ENCODE results near the gene ADPRM. TPM values are rescaled to one million over a fixed set of nuclear protein-coding genes. Genes with fewer than 3 reads are reported as not detected.

ADPRM gene
- total RNA-seq, 1 experiment from 2014 or later: 7.9 TPM

DNA sequence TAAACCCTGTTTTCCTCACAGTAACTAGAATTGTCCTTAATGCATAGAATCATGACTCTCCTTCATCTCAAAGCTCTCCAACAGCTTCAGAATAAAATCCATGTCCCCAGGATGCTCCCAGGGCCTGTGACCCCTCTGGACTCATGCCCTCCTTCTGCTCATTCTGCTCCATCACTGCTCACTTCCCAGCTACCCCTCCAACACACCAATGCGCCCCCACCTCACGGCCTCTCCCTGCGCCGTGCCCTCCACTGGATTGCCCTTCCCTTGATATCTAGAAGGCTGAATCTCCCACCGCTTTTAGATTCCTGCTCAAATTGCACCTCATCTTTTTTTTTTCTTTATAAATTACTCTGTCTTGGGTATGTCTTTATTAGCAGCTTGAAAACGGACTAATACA, 45.0 kb downstream of the ADPRM start:
- TF ChIP-seq ZNF274 (IDR thresholded peaks at IDR 0.05; ENCODE audit: low read depth, low read length) (no peak), RAD21 (IDR thresholded peaks at IDR 0.05; ENCODE audit: low read depth) (no peak)
- Histone ChIP-seq H3K4me2 (ENCODE audit: low read length) (no peak overlapping the region), H3K9me2 (ENCODE audit: insufficient read depth) (no peaks in the 10 kb centered on the region), H4K20me1 (ENCODE audit: insufficient read depth) (no peaks in the 10 kb centered on the region), H3K4me1 (ENCODE audit: control insufficient read depth in 1 of 2, insufficient read depth in 2 of 2, low read length in 2 of 2) (no peaks in the 10 kb centered on the region), H3K27me3 (ENCODE audit: insufficient read depth, low read length) (peaks cover 29% of the 10 kb centered on the region), H3K27ac (ENCODE audit: low read depth, low read length) (no peak overlapping the region), H3K79me2 (ENCODE audit: insufficient read depth, low read length) (no peaks in the 10 kb centered on the region), H3K9me3 (ENCODE audit: control insufficient read depth in 1 of 2, insufficient read depth in 1 of 2, low read depth in 1 of 2, low read length in 2 of 2) (no peaks in the 10 kb centered on the region), H2AFZ (ENCODE audit: low read depth, low read length, poor library complexity, severe bottlenecking) (no peak overlapping the region), H3K9ac (ENCODE audit: low read length) (no peak overlapping the region), H3K36me3 (ENCODE audit: control insufficient read depth in 1 of 2, insufficient read depth in 2 of 2, low read length in 2 of 2) (no peaks in the 10 kb centered on the region), H3K4me3 (replicated peaks in 1 of 2; ENCODE audit: low read depth in 1 of 2, low read length in 2 of 2) (no peak overlapping the region)
- no peak for DNase-seq (ENCODE audit: low read depth, low spot score)
- BruUV-seq (replicated peaks): no TSS peak
- ChIA-PET POLR2A (no interaction called here), CTCF (no interaction called here), RAD21 (ENCODE audit: low non-redundant PET in 1 of 2, low total read pairs in 2 of 2, uncharacterized antibody in 2 of 2, unreplicated experiment in 2 of 2) (no interaction called here)
- intact Hi-C loops (cut with micrococcal nuclease): no loop called here
- ATAC-seq: no peak

DNA sequence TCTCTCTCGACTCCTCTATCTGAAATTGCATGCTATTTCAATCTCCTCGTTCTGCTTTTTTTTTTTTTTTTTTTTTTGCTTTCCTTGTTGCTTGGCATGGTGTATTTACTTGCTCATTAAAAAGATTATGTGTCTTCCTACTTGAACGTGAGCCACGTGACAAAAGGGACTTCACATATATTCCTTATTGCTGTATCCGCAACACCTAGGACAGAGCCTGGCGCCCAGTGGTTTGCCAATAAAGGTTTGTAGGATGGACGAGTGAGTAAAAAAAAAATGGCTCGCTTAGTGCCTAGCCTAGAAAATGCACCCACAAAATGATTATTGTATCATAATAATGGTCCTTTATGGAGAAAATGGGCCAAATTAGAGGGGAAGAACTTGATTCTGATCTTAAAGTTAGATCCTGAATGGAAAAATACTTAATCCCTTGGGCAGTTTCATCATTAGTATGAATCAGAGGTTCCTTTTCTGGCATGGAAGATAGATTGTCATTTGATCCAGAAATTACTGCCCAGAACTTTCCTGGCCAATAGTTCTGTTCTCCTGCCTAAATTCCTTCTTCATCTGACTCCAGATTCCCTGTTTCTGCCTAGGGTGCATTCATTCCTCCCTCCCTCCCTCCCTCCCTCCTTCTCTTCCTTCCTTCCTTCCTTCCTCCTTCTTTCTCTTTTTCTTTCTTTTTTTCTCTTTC, 46.1 kb downstream of the ADPRM start:
- RAD21 ChIA-PET (ENCODE audit: low non-redundant PET in 1 of 2, low total read pairs in 2 of 2, uncharacterized antibody in 2 of 2, unreplicated experiment in 2 of 2): no interaction called here
- no peaks in the 10 kb centered on the region for H3K9me3 ChIP-seq (ENCODE audit: control insufficient read depth in 1 of 2, insufficient read depth in 1 of 2, low read depth in 1 of 2, low read length in 2 of 2)
- no peak overlapping the region for H3K4me2 ChIP-seq (ENCODE audit: low read length)
- CTCF ChIA-PET: no interaction called here
- no peak overlapping the region for H3K27ac ChIP-seq (ENCODE audit: low read depth, low read length)
- intact Hi-C loops (cut with micrococcal nuclease): no loop called here
- H3K36me3 ChIP-seq (ENCODE audit: control insufficient read depth in 1 of 2, insufficient read depth in 2 of 2, low read length in 2 of 2): no peaks in the 10 kb centered on the region
- ATAC-seq (no peak), DNase-seq (ENCODE audit: low read depth, low spot score) (no peak)
- POLR2A ChIA-PET: no interaction called here
- no peaks in the 10 kb centered on the region for H3K79me2 ChIP-seq (ENCODE audit: insufficient read depth, low read length)
- BruUV-seq (replicated peaks): no TSS peak
- no peaks in the 10 kb centered on the region for H3K4me1 ChIP-seq (ENCODE audit: control insufficient read depth in 1 of 2, insufficient read depth in 2 of 2, low read length in 2 of 2)
- no peaks in the 10 kb centered on the region for H3K9me2 ChIP-seq (ENCODE audit: insufficient read depth)
- no peaks in the 10 kb centered on the region for H4K20me1 ChIP-seq (ENCODE audit: insufficient read depth)
- no peak overlapping the region for H2AFZ ChIP-seq (ENCODE audit: low read depth, low read length, poor library complexity, severe bottlenecking)
- peaks cover 40% of the 10 kb centered on the region for H3K27me3 ChIP-seq (ENCODE audit: insufficient read depth, low read length)
- H3K4me3 ChIP-seq (replicated peaks in 1 of 2; ENCODE audit: low read depth in 1 of 2, low read length in 2 of 2): no peak overlapping the region
- H3K9ac ChIP-seq (ENCODE audit: low read length): no peak overlapping the region
- TF ChIP-seq, protein P1, sequence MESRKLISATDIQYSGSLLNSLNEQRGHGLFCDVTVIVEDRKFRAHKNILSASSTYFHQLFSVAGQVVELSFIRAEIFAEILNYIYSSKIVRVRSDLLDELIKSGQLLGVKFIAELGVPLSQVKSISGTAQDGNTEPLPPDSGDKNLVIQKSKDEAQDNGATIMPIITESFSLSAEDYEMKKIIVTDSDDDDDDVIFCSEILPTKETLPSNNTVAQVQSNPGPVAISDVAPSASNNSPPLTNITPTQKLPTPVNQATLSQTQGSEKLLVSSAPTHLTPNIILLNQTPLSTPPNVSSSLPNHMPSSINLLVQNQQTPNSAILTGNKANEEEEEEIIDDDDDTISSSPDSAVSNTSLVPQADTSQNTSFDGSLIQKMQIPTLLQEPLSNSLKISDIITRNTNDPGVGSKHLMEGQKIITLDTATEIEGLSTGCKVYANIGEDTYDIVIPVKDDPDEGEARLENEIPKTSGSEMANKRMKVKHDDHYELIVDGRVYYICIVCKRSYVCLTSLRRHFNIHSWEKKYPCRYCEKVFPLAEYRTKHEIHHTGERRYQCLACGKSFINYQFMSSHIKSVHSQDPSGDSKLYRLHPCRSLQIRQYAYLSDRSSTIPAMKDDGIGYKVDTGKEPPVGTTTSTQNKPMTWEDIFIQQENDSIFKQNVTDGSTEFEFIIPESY (IDR thresholded peaks at IDR 0.05; ENCODE audit: extremely low read depth, insufficient replicate concordance, low read length): no peak
- TF ChIP-seq ELF1 (IDR thresholded peaks at IDR 0.05; ENCODE audit: borderline replicate concordance, low read depth) (no peak), EGR1 (IDR thresholded peaks at IDR 0.05; ENCODE audit: low read depth) (no peak), EZH2 (IDR thresholded peaks at IDR 0.05) (no peak), ZFX (IDR thresholded peaks at IDR 0.05) (no peak), POLR2AphosphoS5 (IDR thresholded peaks at IDR 0.05; ENCODE audit: low read depth, low read length) (no peak), CEBPB (IDR thresholded peaks at IDR 0.05; ENCODE audit: low read depth) (no peak), YY1 (IDR thresholded peaks at IDR 0.05; ENCODE audit: extremely low read depth, insufficient replicate concordance, low read depth, low read length) (no peak)
- TF ChIP-seq, protein P2, sequence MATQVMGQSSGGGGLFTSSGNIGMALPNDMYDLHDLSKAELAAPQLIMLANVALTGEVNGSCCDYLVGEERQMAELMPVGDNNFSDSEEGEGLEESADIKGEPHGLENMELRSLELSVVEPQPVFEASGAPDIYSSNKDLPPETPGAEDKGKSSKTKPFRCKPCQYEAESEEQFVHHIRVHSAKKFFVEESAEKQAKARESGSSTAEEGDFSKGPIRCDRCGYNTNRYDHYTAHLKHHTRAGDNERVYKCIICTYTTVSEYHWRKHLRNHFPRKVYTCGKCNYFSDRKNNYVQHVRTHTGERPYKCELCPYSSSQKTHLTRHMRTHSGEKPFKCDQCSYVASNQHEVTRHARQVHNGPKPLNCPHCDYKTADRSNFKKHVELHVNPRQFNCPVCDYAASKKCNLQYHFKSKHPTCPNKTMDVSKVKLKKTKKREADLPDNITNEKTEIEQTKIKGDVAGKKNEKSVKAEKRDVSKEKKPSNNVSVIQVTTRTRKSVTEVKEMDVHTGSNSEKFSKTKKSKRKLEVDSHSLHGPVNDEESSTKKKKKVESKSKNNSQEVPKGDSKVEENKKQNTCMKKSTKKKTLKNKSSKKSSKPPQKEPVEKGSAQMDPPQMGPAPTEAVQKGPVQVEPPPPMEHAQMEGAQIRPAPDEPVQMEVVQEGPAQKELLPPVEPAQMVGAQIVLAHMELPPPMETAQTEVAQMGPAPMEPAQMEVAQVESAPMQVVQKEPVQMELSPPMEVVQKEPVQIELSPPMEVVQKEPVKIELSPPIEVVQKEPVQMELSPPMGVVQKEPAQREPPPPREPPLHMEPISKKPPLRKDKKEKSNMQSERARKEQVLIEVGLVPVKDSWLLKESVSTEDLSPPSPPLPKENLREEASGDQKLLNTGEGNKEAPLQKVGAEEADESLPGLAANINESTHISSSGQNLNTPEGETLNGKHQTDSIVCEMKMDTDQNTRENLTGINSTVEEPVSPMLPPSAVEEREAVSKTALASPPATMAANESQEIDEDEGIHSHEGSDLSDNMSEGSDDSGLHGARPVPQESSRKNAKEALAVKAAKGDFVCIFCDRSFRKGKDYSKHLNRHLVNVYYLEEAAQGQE (IDR thresholded peaks at IDR 0.05; ENCODE audit: low read depth): no peak
- TF ChIP-seq, protein P3, sequence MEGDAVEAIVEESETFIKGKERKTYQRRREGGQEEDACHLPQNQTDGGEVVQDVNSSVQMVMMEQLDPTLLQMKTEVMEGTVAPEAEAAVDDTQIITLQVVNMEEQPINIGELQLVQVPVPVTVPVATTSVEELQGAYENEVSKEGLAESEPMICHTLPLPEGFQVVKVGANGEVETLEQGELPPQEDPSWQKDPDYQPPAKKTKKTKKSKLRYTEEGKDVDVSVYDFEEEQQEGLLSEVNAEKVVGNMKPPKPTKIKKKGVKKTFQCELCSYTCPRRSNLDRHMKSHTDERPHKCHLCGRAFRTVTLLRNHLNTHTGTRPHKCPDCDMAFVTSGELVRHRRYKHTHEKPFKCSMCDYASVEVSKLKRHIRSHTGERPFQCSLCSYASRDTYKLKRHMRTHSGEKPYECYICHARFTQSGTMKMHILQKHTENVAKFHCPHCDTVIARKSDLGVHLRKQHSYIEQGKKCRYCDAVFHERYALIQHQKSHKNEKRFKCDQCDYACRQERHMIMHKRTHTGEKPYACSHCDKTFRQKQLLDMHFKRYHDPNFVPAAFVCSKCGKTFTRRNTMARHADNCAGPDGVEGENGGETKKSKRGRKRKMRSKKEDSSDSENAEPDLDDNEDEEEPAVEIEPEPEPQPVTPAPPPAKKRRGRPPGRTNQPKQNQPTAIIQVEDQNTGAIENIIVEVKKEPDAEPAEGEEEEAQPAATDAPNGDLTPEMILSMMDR (IDR thresholded peaks at IDR 0.05 in 2 of 3, conservative IDR thresholded peaks at IDR 0.05 in 1 of 3; ENCODE audit: borderline replicate concordance in 1 of 3, insufficient read depth in 1 of 3, low read depth in 2 of 3, low read length in 2 of 3): no peak
